ENCODE data around the gene FBLN2.
"Not testable (repeated sequence)": the region's sequence is repeated elsewhere in the genome, so short reads cannot be mapped to it uniquely, and the experiment has no call there.

The FBLN2 gene

DNA sequence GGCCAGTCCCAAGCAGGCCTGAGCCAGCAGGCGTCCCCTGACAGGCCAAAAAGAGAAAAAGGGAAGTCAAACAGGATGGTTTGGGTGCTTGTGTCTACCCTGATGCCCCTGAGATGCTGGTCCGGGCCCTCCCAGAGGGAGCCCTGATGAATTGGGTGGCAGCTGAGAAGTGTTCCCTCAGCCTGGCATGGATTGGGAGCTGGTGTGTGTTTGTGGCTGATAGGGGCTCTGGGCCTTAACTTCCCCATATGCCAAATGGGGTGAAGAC lies 1.4 kb downstream of the FBLN2 start:
- no peak for FAIRE-seq

DNA sequence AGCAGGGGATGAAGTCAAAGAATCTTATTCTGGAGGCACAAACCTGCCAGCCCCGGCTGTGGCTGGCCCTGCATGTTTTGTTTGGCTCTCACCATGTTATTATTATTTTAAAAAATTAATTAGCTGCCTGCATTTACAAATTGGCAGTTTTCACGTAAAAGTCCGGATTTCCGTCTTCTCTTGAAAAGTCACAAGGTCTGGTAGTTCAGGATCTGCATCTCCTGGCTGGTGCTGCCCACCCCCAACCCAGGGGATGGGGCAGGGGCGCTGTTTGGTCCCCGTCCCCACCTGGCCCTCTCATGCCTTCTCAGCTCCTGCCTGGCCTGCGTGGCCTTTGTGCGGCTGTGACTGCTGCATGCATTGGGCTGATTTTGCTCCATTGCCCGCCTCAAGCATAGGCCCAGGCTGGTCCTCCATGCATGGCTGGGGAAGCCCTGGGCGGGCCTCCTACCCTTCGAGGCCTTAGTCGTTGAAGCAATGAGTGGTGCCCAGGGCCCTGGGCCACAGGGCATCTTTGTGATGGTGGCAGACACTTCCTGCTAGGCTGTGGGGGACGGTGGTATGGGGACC lies 2.0 kb downstream of the FBLN2 start:
- no peak for FAIRE-seq

DNA sequence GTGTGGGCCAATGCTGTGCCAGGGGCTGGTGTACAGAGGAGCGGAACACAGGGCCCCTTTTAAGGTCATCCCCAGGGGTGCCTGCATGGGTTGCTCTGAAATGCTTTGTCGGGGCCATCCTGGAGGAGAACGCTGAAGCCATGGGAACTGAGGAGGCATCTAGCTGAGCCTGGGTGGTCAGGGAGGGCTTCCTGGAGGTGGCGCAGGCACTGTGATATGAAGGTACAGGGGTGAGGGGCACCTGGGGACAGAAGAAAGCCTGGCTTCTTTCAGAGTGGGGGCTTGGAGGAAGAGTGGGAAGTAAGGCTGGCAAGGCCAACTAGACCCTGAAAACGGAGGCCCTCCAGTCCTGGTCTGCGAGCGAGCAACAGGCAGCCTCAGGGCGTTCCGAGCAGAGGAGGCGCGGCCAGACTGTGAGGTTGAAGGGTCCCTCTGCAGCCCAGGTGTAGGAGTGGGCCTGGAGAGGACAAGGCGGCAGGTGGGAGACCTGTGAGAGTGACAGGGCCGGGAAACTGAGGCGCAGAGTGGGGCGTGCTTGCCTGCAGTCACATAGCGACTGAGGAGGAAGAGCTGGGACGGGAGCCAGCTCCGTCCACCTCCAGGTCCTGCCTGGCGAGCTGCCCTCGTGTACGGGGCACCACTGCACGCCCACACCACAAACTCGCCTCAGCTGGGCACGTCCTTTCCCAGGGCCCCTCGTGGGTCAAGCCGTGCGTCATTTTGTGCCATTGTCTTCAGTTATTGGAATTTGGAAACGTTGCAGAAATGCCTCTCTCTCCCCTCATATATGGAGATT lies 4.1 kb downstream of the FBLN2 start:
- FAIRE-seq = no peak

DNA sequence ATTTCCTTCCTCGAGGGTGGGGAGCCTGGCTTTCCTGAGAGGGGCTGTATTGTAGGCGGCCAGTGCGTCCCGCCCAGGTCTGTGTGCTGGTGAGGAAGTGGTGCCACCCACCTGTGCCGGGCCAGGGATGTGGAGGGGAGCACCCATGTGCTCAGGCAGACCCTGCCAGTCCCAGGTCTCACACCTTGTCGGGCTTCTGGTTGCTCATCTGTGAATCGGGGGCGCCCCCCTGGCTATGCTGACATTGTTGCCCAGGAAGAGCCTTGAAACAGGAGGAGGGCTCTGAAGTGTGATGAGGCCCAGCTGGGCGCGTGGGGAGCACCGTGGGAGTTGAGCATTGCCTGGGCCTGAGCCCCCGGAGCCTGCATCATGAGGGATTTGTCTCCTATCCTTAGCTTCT lies 4.8 kb downstream of the FBLN2 start:
- no peak for FAIRE-seq

DNA sequence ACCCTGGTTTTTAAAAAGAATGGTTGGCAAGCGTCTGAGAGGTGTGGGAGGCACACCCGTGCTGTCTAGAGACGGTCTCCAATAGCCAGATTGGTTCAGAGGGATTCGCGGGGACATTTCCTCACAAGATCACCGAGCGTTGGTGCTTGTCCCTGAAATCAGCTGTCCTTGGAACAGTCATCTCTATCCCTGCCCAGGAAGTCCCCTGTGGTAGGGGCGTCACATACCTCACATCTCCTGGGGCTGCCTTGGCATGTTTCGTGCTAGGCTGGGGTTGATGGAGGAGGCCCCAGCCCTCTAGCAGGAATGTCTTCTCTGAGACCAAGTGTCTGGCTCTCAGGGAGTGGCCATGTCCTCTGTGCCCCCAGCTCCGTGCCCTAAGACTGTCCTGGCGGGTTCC lies 6.8 kb downstream of the FBLN2 start:
- no peak for FAIRE-seq

DNA sequence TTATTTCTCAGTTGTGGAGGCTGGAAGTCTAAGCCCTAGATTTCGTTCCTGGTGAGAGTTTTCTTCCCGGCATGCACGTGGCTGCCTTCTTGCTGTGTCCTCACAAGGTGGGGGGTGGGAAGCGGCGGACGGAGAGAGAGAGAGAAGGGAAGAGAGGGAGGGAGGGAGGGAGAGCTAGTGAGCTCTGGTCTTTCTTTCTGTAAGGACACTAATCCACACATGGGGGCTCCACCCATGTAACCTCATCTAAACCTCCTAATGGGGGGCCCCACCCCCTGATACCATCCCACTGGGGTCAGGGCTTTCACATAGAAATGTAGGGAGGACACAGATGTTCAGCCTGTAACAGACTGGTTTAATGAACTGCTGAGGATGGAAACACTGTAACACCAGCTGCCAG lies 7.3 kb downstream of the FBLN2 start:
- FAIRE-seq = no peak

DNA sequence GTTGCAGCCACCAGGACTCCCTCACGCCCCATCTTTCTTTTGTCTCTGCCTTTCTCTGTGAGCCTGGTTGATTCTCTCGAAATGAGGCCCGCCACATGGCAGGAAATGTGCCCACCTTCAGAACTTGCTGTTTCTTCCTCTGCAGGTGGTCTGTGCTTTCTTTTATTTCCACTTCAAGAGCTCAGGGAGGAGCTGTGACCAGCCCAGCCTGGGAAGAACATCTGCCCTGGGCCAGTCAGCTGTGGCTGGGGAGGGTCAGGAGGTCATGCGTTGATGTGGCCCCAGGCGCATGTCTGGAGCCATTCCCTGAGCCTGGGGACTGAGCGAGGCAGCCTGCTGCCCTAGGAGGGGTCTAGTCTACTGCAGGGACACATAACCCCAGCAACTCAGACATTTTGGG lies 8.0 kb downstream of the FBLN2 start:
- FAIRE-seq = no peak

DNA sequence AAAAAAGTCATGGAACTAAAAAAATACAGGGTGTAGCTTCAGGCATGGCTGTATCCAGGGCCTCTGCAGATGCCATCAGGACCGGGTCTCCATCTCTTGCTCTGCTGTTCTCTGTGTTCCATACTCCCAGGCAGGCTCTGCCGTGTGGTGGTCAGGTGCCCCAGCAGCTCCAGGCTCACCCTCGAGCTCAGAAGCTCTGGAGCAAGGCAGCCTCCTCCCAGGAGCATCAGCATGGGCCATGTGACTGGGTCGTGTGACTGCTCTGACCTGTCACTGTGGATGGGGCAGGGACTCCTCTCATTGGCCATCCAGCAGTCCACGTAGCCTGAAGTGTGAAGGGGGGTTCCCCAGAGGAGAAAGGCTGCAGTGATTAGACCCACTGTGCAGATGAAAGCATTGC lies 8.5 kb downstream of the FBLN2 start:
- no peak for FAIRE-seq

DNA sequence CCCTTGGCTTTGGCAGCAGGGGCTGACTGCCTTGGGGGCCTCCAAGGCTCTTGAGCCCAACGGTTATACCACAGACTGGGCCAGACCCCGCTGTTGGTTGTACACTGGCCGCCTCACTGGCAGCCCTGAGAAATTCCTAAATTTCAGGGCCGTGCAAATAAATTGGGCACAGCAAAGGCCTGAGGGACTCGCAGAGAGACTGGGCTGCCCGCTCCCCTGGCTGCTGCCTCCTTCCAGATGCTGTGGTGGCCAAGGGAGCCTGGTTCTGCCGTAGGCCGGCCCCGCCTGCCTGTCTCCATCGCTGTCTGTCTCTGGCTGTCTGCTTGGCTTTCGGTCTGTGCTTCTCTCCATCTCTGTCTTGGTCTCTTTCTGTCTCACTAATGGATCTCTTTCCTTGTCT lies 9.0 kb downstream of the FBLN2 start:
- FAIRE-seq = no peak

DNA sequence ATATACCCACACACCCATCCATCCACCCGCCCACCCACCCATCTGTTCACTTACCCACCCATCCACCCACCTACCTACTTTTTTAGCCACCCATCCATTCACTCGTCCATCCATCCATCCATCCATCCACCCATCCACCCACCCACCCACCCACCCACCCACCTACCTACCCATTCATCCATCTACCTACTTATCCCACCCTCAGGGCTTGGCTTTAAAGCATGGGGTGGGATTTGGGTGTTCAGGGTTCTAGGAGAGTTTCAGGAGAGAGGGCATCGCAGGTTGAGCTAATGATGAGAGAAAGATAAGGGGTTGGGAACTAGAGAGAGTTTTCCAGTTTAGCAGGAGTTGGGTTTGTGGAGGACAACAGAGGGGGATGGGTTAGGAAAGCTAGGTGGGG lies 9.7 kb downstream of the FBLN2 start:
- FAIRE-seq = no peak

DNA sequence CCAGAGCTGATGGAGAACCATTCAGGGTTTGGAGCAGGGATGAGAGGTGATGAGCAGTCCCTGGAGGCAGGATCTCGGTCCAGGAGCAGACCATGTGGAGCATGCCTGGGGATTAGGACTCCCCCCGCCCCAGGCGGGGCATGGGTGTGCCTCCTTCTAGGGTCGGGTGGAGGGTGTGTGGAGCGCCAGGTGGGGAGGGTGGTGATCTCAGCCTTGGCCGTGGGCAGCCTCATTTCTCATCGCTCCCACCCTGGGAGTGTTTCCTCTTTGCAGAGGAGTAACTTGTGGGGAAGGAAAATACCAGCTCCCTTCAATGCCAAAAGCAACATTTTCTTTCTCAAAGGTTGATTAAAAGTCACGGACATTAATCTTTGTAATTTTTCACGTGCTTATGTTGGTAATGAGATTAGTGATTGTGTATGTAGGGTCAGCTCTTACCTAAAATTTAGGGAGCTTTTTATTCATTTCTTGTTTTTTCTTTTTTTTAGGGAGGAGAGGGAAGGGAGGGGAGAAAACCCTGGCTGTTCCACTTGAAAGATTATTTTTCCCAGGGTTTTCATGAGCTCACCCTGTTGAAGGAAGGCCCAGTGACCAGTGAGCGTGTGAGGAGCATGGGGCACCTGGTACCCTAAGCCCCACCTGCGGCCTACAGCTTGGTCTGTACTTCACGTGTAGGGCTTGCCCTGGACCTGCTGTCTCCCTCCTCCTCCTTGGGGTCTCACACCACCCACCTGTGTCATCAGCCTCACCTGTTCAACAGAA lies 11.0 kb downstream of the FBLN2 start:
- no peak for FAIRE-seq

DNA sequence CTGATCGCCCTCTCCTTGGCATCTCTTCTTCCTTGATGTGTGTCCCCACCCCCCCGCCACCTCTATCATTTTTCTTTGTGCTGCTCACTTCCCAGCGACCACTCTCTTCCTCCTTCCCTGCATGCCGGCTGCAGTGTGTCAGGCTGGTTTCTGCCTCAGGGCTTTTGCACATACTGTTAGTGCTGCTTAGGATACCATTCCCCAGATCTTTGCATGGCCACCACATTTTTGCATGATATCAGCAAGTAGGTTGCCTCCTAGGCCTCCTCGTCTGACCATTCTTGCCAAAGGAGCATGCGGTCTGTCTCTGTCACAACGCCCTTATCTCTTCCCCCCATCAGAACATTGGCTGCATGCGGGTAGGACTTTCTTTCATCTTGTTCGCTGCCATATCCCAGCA lies 12.5 kb downstream of the FBLN2 start:
- FAIRE-seq = no peak

DNA sequence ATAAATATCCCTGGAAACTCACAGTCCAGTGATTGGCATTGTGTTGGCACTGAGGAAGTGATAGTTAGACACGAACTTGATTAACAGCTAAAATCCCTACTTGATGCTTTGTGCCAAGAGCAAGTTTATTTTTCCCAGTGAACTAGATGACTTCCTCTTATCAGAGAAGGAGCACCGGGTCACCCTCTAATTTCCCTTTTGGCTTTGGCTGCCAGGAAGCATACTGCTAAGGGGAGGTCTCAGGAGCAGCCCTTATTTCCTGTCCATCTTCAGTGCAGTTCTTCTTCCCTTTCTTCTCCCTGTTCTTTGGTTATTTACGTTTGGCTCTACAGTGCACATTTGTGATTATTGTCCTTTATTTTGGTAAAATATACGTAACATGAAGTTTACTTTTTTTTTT lies 13.0 kb downstream of the FBLN2 start:
- FAIRE-seq = no peak

DNA sequence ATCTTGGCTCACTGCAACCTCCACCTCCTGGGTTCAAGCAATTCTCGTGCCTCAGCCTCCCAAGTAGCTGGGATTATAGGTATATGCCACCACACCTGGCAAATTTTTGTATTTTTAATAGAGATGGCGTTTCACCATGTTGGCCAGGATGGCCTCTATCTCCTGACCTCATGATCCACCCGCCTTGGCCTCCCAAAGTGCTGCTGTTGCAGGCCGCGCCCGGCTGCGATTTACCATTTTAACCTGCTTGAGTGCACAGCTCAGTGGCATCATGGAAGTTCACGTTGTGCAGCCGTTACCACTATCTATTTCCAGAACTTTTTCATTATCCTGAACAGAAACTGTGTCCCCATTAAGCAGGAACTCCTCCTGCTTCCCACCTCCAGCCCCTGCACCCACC lies 13.5 kb downstream of the FBLN2 start:
- FAIRE-seq = not testable (repeated sequence)

DNA sequence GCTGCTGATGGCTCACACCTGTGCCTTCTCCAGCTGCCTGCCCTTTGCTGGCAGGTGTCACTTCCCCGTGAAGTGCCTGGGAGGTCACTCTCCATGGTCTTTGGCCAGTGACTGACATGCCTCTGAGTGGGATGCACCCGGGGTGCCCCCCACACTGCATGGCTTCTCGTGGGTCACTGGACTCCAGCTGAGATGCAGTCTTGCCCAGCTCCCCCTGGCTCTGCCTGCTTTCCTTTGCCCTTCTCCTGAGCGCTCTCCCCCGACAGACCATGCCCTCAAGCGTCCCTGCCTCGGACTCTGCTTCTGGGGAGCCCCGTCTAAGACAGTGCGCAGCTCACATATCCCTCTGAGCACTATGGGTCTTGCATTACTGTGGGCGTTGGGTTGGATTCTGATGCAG lies 14.4 kb downstream of the FBLN2 start:
- no peak for FAIRE-seq

DNA sequence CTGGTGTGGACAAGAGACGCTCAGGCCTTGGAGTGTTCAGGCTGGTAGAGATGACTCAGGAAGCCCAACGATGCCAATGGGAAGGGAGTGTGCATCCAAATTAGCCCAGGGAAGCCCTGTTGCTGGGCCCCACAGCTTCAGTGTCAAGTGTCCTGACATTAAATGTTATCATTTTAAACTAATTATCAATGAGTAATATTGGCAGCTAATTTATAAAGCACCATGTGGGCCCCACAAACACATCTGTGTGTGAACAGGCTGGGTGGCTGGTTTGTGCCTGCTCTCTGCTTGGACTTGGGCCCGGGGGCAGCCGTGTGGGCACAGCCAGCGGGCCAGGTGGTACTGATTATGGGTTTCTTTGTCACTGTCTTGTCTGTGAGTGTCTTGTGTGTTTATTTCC lies 15.0 kb downstream of the FBLN2 start:
- no peak for FAIRE-seq

DNA sequence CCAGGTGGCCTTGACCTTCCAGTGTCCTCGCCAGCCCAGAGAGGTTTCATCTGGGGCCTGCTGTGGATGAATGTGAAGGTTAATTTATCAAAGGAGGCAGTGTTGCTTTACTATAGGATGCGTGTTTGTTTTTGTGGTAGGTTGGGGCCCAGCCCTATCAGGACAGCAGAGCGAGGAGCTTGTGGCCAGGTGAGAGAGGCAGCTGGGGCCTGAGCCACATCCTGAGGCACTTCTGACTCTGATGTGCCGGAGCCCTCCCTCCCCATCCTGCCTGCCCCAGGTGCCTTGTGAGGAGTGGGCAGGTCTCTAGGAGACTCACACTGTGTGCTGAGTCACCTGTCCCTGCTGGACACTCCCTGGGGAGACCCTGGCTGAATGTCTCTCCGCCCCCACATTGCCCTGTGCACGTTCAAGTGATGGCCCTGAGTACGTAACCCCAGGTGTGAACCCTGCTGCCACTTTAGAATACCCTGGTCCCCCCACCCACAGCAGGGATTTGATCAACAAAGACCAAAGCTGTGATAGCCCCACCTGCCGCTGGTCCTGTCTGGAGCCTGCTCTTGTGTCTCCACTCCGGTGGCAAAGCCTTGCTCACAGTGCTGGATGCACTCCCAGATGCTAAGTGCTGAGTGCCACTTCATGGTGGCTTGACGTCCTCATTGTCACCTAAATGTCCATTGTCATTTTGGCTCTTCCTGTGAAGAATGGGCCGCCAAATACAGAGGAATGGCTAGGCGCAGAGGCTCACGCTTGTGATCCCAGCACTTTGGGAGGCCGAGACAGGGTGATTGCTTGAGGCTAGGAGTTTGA lies 16.0 kb downstream of the FBLN2 start:
- no peak for FAIRE-seq

DNA sequence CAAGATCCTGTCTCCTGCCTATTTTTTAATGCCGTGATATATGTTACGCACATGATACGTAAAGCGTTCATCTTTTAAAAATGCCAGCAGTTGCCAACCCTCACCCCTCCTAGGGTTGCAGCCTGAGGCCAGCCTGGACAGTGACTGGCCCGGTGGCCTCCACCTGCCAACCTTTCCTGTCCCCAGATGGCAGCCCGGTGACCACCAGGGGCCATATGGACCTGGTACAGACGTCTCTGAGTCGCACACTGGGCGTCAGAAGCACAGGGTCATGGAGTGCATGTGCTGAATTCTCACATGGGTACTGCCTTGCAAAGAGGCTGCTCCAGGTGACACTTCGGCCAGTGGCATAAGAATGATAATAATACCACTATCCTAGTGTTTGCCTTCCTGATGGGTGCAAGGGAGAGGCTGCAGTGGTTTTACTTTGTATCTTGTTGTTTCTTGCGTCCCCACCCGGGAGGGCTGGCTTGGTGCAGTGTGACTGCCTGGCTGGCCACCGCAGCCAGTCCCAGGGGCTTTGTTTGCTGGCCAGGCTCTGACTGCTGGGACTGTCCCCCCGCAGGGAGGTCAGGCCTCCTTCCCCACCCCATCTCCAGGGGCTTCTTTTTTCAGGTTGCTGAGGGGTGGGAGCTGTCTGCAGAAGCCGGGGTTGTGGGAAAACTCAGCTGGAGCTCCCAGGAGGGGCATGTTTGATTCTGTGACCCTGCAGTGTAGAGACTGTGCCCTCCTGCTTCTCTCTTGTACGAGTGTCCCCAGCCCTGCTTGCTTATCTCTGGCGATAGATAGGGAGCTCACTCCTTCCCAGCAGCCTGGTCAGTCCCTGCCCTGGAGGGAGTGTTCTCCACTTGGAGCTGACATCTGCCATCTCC lies 16.9 kb downstream of the FBLN2 start:
- no peak for FAIRE-seq

DNA sequence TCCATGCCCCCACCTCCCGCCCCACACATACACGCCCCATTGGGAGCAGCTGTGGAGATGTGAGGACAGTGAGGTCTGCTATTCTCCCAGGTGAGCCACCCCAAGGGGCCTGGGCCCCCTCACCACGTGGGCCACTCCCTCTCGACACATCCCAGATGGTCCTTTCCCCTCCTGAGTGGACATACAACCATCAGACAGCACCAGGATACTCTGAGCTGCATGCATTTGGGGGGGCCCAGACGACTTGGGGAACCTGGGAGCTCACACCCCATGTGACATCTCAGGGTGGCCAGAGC lies 17.5 kb downstream of the FBLN2 start:
- no peak for FAIRE-seq

DNA sequence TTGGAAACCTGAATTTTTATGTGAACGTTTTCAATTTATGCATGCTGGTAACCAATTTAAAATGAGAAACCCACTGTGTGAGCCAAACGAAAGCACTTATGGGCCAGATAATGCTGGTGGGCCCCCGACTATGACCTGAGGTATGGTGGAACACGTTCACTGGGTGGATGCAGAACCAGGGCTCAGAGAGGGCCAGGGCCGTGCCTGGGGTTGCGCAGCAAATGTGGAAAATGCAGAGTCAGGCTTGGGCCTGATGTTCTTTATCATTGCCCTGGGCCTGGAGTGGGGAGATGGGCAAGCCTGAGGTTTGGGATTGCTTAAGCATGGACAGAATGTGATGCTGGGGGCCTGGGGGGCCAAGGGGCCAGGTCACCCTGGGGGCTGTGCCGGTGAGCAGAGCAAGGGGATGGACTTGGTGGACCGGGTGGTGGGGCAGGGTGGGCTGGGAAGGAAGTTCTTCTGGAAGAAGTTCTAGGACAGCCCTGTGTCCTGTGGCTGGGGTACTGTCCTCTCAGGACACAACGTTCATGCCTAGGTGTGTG lies 17.9 kb downstream of the FBLN2 start:
- no peak for FAIRE-seq

DNA sequence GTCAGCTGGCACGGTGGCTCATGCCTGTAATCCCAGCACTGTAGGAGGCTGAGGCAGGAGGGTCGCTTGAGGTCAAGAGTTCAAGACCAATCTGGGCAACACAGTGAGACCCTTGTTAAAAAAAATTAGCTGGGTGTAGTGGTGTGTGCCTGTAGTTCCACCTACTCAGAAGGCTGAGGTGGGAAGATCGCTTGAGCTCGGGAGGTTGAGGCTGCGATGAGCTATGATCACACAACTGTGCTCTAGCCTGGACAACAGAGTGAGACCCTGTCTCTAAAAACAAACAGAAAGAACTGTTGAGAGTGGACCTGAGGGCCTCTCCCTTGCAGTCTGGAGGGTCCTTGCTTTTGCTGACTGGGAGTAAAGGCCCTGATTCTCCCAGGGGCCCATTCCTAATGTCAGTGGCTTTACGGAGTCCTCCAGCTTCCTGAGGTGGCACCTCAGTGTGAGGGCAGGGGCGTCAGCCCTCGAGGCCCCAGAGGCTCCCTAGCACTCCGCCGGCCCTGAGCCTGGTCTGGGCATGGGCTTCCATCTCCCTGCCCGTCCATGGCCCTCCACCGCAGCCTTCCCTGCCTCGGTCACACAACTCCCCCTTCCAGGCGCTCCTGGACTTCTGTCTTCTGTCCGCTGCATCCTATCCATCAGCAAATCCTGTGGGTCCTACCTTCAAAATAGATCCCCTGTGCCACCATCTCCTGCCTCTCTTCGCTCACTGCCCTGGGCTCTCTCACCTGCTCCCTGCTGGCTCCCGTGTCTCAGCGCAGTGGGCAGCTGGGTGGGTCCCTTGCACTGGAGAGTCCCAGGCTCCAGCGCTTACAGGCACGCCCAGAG lies 19.0 kb downstream of the FBLN2 start:
- no peak for FAIRE-seq

All from colon (tissue), 2 donors.